Neutrophil (primary cell): ENCODE data around the gene MKLN1.
"Not testable (repeated sequence)": the region's sequence is repeated elsewhere in the genome, so short reads cannot be mapped to it uniquely, and the experiment has no call there.

ENCODE experiments used
- H3K27ac ChIP-seq: fragments of 200-600 bp; sonication (generic); 2 replicates; pipeline ENCODE4 v1.5.1; 2016; ENCODE audit warnings: mild to moderate bottlenecking, moderate library complexity
- H3K27me3 ChIP-seq: fragments of 200-600 bp; sonication (generic); 2 replicates; pipeline ENCODE4 v1.6.0; 2016; ENCODE audit warnings: mild to moderate bottlenecking
- H3K36me3 ChIP-seq: fragments of 200-600 bp; sonication (generic); 2 replicates; pipeline ENCODE4 v1.5.1; 2017
- H3K4me1 ChIP-seq, 2 experiments: fragments of 200-600 bp in 1 of 2; sonication (generic) in 1 of 2; 1 replicate in 1 of 2; 2 replicates in 1 of 2; pipeline versions ENCODE4 v1.5.1 to v1.6.1; 2013 to 2016; ENCODE audit warnings: low read depth in 1 of 2, low read length in 1 of 2, mild to moderate bottlenecking in 1 of 2, moderate library complexity in 1 of 2; ENCODE audit not compliant: control insufficient read depth in 1 of 2, insufficient read depth in 1 of 2
- H3K4me3 ChIP-seq, 2 experiments: fragments of 200-600 bp in 1 of 2; sonication (generic) in 1 of 2; 1 replicate in 1 of 2; 2 replicates in 1 of 2; pipeline ENCODE4 v1.5.1; 2013 to 2016; ENCODE audit warnings: low read depth in 1 of 2, low read length in 1 of 2, mild to moderate bottlenecking in 1 of 2, moderate library complexity in 1 of 2
- H3K9me3 ChIP-seq: fragments of 200-600 bp; sonication (generic); 2 replicates; pipeline ENCODE4 v1.5.1; 2016
- CTCF ChIP-seq: fragments of 200-600 bp; sonication (generic); IDR thresholded peaks from 2 replicates; pipeline ENCODE4 v1.5.1; 2016; ENCODE audit warnings: antibody characterized with exemption

MKLN1 gene

GRCh38 chr7:131413711-131414110 lies 86.0 kb downstream of the MKLN1 start:
- Histone ChIP-seq H3K36me3 (peaks cover 45% of the 10 kb centered on the region), H3K27ac (no peak overlapping the region), H3K4me1 (no peaks in the 10 kb centered on the region), H3K27me3 (no peaks in the 10 kb centered on the region), H3K9me3 (no peaks in the 10 kb centered on the region), H3K4me3 (no peak overlapping the region)
- no peak for TF ChIP-seq CTCF

- no peaks in the 10 kb centered on the region for H3K27me3 ChIP-seq
- H3K27ac ChIP-seq, result no peak overlapping the region
- H3K9me3 ChIP-seq, result no peaks in the 10 kb centered on the region
- TF ChIP-seq CTCF, result no peak
- peaks cover 23% of the 10 kb centered on the region for H3K36me3 ChIP-seq
- no peak overlapping the region for H3K4me3 ChIP-seq
- no peaks in the 10 kb centered on the region for H3K4me1 ChIP-seq
These were observed 96.6 kb downstream of the MKLN1 start for GRCh38 chr7:131424219-131424822.

GRCh38 chr7:131425992-131426391 lies 98.3 kb downstream of the MKLN1 start:
- no peak for TF ChIP-seq CTCF
- Histone ChIP-seq H3K4me1 (no peaks in the 10 kb centered on the region), H3K9me3 (no peaks in the 10 kb centered on the region), H3K36me3 (peaks cover 36% of the 10 kb centered on the region), H3K27me3 (no peaks in the 10 kb centered on the region), H3K4me3 (no peak overlapping the region), H3K27ac (no peak overlapping the region)

- not testable (repeated sequence) for H3K4me1 ChIP-seq, H3K27ac ChIP-seq, H3K9me3 ChIP-seq, H3K4me3 ChIP-seq, H3K27me3 ChIP-seq
- H3K36me3 ChIP-seq, result peaks cover 42% of the 10 kb centered on the region
These were observed 103.2 kb downstream of the MKLN1 start for GRCh38 chr7:131430826-131431225.

DNA sequence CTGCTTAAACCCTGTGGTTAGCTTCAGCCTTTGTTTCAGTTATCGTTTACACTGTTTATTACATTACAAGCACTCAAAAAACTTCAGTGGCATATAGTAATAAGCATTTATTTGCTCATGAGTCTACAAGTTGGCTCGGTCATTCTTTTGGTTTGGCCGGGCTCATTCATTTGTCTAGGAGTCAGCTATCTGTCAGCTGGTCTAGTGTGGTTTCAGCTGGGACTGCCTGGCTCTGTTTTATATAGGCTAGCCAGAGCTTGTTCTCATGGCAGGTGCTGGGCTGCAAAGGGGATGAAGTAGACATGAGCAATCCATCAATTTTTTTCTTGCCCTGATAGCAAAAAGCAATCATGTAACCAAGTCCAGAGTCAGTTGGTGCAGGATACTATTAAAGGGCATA lies 103.6 kb downstream of the MKLN1 start:
- Histone ChIP-seq H3K4me1 (no peaks in the 10 kb centered on the region), H3K9me3 (no peaks in the 10 kb centered on the region), H3K27ac (no peak overlapping the region), H3K4me3 (no peak overlapping the region), H3K36me3 (peaks cover 42% of the 10 kb centered on the region), H3K27me3 (no peaks in the 10 kb centered on the region)
- TF ChIP-seq CTCF, result no peak

GRCh38 chr7:131431756-131432155 lies 104.1 kb downstream of the MKLN1 start:
- Histone ChIP-seq H3K36me3 (peaks cover 41% of the 10 kb centered on the region), H3K27me3 (no peaks in the 10 kb centered on the region), H3K27ac (no peak overlapping the region), H3K4me1 (no peaks in the 10 kb centered on the region), H3K9me3 (no peaks in the 10 kb centered on the region), H3K4me3 (no peak overlapping the region)
- TF ChIP-seq CTCF, result no peak
